Prostate gland (tissue), 2 donors: ENCODE data around the gene BICC1. TPM values are rescaled to one million over a fixed set of nuclear protein-coding genes. Genes with fewer than 3 reads are reported as not detected.

Experiments
- DNase-seq: peaks from one replicate; pipeline ENCODE4 v3.0.0-alpha.2; 2019; ENCODE audit warnings: low spot score
- H3K27ac ChIP-seq, 2 donors: fragments of 200-600 bp; sonication (generic); 2 replicates each; pipeline ENCODE4 v1.5.1; 2017 to 2019
- H3K27me3 ChIP-seq: fragments of 200-600 bp; sonication (generic); replicated peaks from 2 replicates; pipeline ENCODE4 v1.5.1; 2019; ENCODE audit not compliant: insufficient read depth
- H3K36me3 ChIP-seq, 2 donors: fragments of 200-600 bp; sonication (generic); 1 replicate in 1 of 2; 2 replicates in 1 of 2; pipeline versions ENCODE4 v1.5.1 to v1.8.1; 2017 to 2019
- H3K4me1 ChIP-seq: fragments of 200-600 bp; sonication (generic); replicated peaks from 2 replicates; pipeline ENCODE4 v1.5.1; 2019
- H3K4me3 ChIP-seq, 2 donors: fragments of 200-600 bp; sonication (generic); 2 replicates each; pipeline ENCODE4 v1.5.1; 2017 to 2019
- H3K9me3 ChIP-seq: fragments of 200-600 bp; sonication (generic); 2 replicates; pipeline ENCODE4 v1.5.1; 2017
- CTCF ChIP-seq, 4 experiments: fragments of 200-600 bp in 2 of 4; fragments of 450-650 bp in 2 of 4; sonication (generic) in 2 of 4; IDR thresholded peaks; 1 replicate in 3 of 4; 2 replicates in 1 of 4; pipeline ENCODE4 v1.5.1; 2016 to 2019; ENCODE audit warnings: antibody characterized with exemption in 4 of 4, mild to moderate bottlenecking in 2 of 4, moderate library complexity in 2 of 4
- POLR2A ChIP-seq: fragments of 450-650 bp; IDR thresholded peaks from one replicate; pipeline ENCODE4 v1.6.1; 2016; ENCODE audit warnings: antibody characterized with exemption, mild to moderate bottlenecking
- POLR2AphosphoS5 ChIP-seq: sonication (generic); formaldehyde crosslinking; IDR thresholded peaks from one replicate; pipeline ENCODE4 v1.6.1; 2017; ENCODE audit warnings: antibody characterized with exemption
- WGBS: methylation state at CpG from one replicate; pipeline ENCODE4 v1.1.5; 2018; 5-methylcytosine and 5-hydroxymethylcytosine counted together
- intact Hi-C: fragments of 100-400 bp; cut with DNase I; formaldehyde crosslinking; loops from one replicate; pipeline ENCODE4 v1.14.2; 2022
- total RNA-seq, 2 donors: library from RNA; depleted of rRNA; stranded (reverse); fragments of >200 nt; gene quantifications; one replicate each; pipeline ENCODE4 v1.1.0, GENCODE V29; 2016

The BICC1 gene
- total RNA-seq, 2 donors from 2014 or later = 5.1 to 12.7 TPM

GRCh38 chr10:58706836-58707235, 194.2 kb downstream of the BICC1 start:
- Histone ChIP-seq H3K4me3 (no peak overlapping the region), H3K4me1 (no peaks in the 10 kb centered on the region), H3K9me3 (no peaks in the 10 kb centered on the region), H3K36me3 (no peaks in the 10 kb centered on the region), H3K27ac (no peak overlapping the region), H3K27me3 (no peaks in the 10 kb centered on the region)
- 47% methylated on average over 1 of the region's 1 CpG for WGBS
- intact Hi-C loops = no loop called here
- TF ChIP-seq CTCF (IDR thresholded peaks at IDR 0.05) (no peak), POLR2AphosphoS5 (no peak), POLR2A (no peak)
- no peak for DNase-seq

- Histone ChIP-seq H3K36me3 (no peaks in the 10 kb centered on the region), H3K4me1 (no peaks in the 10 kb centered on the region), H3K4me3 (no peak overlapping the region), H3K27ac (no peak overlapping the region), H3K9me3 (no peaks in the 10 kb centered on the region), H3K27me3 (no peaks in the 10 kb centered on the region)
- intact Hi-C loops = no loop called here
- no peak for TF ChIP-seq CTCF (IDR thresholded peaks at IDR 0.05)
- no peak for TF ChIP-seq POLR2A
- no peak for TF ChIP-seq POLR2AphosphoS5
- 80% methylated on average over 3 of the region's 3 CpGs for WGBS
- no peak for DNase-seq
These were observed 199.5 kb downstream of the BICC1 start for GRCh38 chr10:58712141-58712540.

- 85% methylated on average over 1 of the region's 1 CpG for WGBS
These were observed 200.3 kb downstream of the BICC1 start for GRCh38 chr10:58712982-58713381.

GRCh38 chr10:58714409-58714808, 201.7 kb downstream of the BICC1 start:
- no peak for DNase-seq
- H3K9me3 ChIP-seq = no peaks in the 10 kb centered on the region
- no peaks in the 10 kb centered on the region for H3K36me3 ChIP-seq
- no peak overlapping the region for H3K27ac ChIP-seq
- H3K4me1 ChIP-seq = no peaks in the 10 kb centered on the region
- TF ChIP-seq CTCF (IDR thresholded peaks at IDR 0.05) (no peak), POLR2AphosphoS5 (no peak), POLR2A (no peak)
- intact Hi-C loops = no loop called here
- H3K27me3 ChIP-seq = no peaks in the 10 kb centered on the region
- 66% methylated on average over 2 of the region's 2 CpGs for WGBS
- no peak overlapping the region for H3K4me3 ChIP-seq

More at GRCh38 chr10:58712982-58713381, 200.3 kb downstream of the BICC1 start:
- DNase-seq = no peak
- H3K4me1 ChIP-seq = no peaks in the 10 kb centered on the region
- no peaks in the 10 kb centered on the region for H3K9me3 ChIP-seq
- intact Hi-C loops = no loop called here
- no peak overlapping the region for H3K27ac ChIP-seq
- H3K27me3 ChIP-seq = no peaks in the 10 kb centered on the region
- no peak overlapping the region for H3K4me3 ChIP-seq
- H3K36me3 ChIP-seq = no peaks in the 10 kb centered on the region
- TF ChIP-seq CTCF (IDR thresholded peaks at IDR 0.05) (no peak), POLR2AphosphoS5 (no peak), POLR2A (no peak)

GRCh38 chr10:58715061-58715460, 202.4 kb downstream of the BICC1 start:
- Histone ChIP-seq H3K27me3 (no peaks in the 10 kb centered on the region), H3K36me3 (no peaks in the 10 kb centered on the region), H3K27ac (no peak overlapping the region), H3K4me1 (no peaks in the 10 kb centered on the region), H3K9me3 (no peaks in the 10 kb centered on the region), H3K4me3 (no peak overlapping the region)
- 50% methylated on average over 2 of the region's 2 CpGs for WGBS
- intact Hi-C loops = no loop called here
- no peak for DNase-seq
- no peak for TF ChIP-seq POLR2AphosphoS5
